ENCODE data around the gene DTNA.
"Not testable (repeated sequence)": the region's sequence is repeated elsewhere in the genome, so short reads cannot be mapped to it uniquely, and the experiment has no call there.

DTNA gene

DNA sequence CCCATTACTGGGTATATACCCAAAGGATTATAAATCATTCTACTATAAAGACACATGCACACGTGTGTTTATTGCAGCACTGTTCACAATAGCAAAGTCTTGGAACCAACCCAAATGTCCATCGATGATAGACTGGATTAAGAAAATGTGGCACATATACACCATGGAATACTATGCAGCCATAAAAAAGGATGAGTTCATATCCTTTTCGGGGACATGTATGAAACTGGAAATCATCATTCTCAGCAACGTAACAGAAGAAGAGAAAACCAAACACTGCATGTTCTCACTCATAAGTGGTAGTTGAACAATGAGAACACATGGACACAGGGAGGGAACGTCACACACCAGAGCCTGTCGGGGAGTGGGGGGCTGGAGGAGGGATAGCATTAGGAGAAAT lies 15.6 kb downstream of the DTNA start:
- DNase-seq (ENCODE audit: low spot score), result not testable (repeated sequence)

- no peak for DNase-seq (ENCODE audit: low spot score)
Observed at GRCh38 chr18:34726286-34727004, 16.3 kb downstream of the DTNA start.

DNA sequence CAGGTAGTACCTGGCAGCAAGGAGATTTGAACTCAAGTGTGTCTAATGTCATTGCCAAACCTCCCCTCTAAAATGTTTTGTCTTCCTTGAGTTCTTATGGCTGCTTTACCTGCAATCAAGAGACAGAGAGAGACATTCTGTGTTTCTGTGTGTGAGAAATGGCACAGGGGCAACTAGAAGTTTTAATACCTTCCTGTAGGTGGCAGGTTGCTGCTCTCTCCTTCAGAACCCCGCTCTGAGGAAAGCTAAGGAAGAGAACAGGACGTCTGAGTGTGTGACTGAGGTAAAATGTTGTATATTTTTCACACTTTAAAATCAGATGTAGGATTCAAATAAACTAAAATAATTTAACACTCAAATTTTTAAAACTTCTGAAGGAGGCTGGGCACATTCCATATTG lies 19.2 kb downstream of the DTNA start:
- peak; percentile 15 for DNase-seq (ENCODE audit: low spot score)

- no peak for DNase-seq (ENCODE audit: low spot score)
Observed at GRCh38 chr18:34729740-34730355, 19.8 kb downstream of the DTNA start.

GRCh38 chr18:34730774-34731173 lies 20.7 kb downstream of the DTNA start:
- no peak for DNase-seq (ENCODE audit: low spot score)

- no peak for DNase-seq (ENCODE audit: low spot score)
Observed at GRCh38 chr18:34734056-34734455, 24.0 kb downstream of the DTNA start.

- DNase-seq (ENCODE audit: low spot score), result not testable (repeated sequence)
Observed at GRCh38 chr18:34734526-34734925, 24.4 kb downstream of the DTNA start.

- DNase-seq (ENCODE audit: low spot score), result no peak
Observed at GRCh38 chr18:34738175-34738894, 28.2 kb downstream of the DTNA start.

DNA sequence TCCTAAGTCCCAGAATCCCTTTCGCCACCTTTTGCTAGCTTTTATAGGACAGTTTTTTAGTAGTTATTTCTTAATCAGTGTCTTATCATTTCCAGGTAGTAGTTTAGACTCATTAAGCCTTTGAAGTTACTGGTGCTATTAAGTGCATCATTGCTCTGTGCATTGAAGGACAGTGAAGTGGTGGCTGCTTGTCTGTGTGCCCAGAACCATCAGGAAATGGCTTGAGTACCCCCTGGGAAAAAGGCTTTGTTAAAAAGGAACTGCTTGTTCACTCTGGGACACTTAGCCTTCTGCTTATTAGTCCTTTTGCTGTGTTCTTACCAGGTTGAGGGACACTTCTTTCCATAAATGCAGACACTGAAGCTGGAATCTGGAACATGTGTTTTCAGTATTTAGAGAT lies 30.0 kb downstream of the DTNA start:
- DNase-seq (ENCODE audit: low spot score), result no peak

DNA sequence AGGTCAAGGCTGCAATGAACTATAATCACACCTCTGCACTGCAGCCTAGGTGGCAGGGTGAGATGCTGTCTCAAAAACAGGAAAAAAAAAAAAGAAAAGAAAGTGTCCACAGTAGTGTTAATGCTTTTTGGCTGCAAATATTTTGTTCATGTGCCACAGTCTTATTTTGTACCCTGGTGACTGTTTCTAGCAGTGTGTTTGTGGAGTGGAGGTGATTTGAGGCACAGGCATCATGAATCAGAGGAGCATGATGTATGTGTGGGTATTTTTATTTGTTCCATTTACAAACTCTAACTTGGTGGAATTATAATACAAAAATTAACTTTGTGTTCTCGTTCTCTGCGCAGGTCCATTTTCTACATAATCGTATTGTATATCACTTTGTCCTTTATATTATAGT lies 30.6 kb downstream of the DTNA start:
- no peak for DNase-seq (ENCODE audit: low spot score)

GRCh38 chr18:34741401-34741800 lies 31.3 kb downstream of the DTNA start:
- no peak for DNase-seq (ENCODE audit: low spot score)

DNA sequence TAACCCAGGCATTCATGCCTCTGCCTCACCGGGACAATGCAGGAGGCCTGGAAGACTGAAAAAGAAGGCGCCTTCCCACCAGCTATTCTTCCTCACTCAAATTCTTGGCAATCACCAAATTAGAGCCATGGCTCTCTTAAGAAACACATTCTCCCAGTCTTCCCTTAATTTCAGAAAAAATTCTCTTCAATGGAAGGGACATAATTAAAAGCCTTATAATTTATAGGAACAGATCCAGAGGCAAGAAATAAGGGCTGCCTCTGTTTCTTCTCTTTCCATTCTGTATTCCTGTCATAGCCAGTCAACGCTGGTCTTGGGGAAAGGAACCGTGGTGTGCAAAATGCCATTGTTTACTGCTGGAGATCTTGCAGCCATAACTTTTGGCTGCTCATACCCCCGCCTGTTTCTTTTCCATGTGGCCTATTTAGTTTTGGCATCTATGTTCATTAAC lies 32.8 kb downstream of the DTNA start:
- DNase-seq (ENCODE audit: low spot score), result no peak

DNA sequence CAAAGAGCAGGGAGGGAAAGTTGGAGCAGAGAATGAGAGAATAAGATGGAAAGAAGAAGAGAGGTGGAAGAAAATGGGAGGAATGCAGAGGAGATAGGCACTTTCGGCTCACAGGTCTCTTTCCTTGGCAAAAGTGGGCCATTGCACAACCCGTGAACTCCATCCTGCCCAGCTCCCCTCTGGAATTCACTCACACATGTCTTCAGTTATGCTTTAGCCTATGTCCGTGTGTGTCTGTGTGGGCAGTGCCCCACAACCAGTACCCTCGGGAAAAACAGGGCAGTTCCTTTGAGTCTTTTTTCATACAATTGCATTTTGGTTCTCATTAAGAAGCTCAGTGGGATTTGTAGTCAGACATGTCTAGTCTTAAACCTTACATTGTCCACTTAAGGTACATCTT lies 34.5 kb downstream of the DTNA start:
- DNase-seq (ENCODE audit: low spot score), result no peak

GRCh38 chr18:34746614-34747013 lies 36.5 kb downstream of the DTNA start:
- no peak for DNase-seq (ENCODE audit: low spot score)

DNA sequence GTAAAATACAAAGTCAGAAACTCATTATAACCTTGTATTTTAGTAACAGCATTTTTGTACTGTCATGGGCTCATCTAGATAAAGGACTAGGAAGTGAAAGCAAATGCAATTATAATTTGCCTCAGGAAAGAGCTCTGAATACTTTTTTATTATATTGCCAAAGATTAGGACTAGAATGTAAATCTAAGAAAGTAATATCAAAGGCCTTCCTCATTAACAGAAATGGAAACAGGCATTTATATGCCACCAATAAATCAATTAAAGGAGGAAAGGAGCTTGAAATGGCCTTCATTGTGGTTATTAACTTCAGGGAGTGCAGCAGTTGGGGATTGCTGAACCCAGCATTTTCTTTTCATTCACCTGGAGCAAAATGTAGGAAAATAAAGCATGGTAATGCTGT lies 39.6 kb downstream of the DTNA start:
- DNase-seq (ENCODE audit: low spot score), result no peak

DNA sequence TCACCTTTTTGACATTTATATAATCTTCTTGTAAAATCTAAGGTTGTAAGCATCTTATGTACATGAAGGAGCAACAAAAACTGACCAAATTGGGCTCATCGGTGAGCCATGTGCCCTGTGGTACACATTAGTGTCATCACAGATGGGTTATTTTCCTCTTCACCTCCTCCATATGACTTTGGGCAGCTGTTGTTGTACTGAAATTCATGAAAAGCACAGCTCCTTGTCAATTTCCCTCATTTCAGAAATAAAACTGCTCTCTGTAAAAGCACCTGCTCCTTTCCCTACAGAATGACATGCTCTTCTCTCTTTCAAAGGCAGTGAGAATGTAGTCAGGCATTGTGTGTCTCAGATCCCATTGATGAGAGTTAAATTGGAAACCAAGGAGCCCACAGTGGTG lies 42.0 kb downstream of the DTNA start:
- no peak for DNase-seq (ENCODE audit: low spot score)

DNA sequence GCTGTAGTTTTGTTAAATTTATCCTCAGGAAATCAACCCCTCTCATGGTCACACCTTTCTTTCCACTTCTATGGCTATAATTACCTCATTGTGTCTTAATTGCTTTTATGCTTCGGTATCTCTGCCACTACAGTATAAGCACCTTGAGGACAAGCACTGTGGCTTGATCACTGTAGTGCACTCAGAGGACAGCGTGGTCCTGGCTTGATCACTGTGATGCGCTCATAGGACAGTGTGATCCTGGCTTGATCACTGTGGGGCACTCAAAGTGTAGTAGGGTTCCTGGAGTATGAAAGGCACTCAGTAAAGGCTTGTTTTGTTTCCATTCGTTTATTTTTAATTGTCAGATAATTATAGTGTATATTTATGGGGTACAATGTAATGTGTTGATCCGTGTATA lies 44.2 kb downstream of the DTNA start:
- no peak for DNase-seq (ENCODE audit: low spot score)

GRCh38 chr18:34757666-34758065 lies 47.6 kb downstream of the DTNA start:
- no peak for DNase-seq (ENCODE audit: low spot score)

DNA sequence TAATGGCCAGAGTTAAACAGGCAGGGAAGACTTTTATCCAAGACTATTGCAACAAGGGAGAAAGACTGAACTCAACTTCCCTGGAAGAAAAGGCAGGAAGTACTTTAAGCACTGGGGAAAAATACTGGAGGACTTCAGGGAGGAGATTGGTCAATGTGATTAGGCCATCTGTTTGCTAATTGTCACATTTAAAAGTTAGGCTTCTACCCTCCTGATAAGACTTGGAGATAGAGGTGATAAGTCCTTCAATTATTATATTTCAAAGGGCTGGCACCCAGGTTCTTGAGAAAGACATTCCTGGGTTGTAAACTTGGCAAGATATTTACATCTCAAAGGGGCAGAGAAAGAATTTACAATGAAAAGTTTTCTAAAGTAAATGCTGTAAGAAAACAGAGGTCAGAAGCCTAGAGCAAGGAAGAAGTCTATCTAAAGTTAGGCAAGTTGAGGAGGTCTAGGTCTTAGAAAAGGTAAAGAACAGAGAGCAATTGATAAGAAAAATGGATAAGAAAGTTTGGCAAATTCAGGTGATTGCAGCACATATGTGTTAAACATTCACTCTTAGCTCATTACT lies 48.4 kb downstream of the DTNA start:
- DNase-seq (ENCODE audit: low spot score), result no peak

DNA sequence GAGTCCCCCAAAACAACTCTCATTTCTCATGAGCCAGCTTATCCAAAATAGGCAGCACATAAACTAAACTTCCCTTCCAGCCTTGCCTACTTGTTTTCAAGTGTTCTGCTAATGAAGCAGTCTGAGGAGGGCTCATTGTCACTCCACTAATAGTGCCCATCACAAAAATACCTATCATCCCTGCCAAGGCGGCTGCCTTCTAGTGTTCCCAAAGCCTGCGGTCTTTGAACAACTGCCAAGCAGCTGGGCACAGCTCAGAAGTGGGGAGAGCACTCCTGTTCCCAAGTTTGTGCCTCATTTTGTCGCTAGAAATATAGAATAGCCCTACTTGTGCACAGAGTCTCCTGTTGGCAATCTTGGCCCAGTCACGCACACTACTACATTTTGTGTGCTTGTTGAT lies 50.3 kb downstream of the DTNA start:
- DNase-seq (ENCODE audit: low spot score), result no peak

GRCh38 chr18:34764451-34764850 lies 54.4 kb downstream of the DTNA start:
- no peak for DNase-seq (ENCODE audit: low spot score)

DNA sequence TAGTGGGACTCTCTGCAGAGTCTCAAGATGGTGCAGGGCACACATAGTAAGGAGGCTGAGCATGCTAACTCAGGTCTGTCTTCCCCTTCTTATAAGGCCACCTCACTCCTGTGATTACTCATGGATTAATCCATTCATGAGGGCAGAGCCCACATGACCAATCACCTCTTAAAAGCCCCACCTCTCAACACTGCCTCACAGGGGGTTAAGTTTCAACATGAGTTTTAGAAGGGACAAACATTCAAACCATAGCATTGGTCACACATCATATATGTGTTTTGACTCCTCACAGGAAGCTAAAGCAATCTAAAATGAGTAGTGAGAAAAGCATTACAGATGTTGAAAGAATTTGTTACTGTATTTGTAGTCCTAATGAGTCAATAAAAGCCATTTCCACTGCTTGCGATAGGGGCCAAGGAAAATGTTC lies 57.5 kb downstream of the DTNA start:
- DNase-seq (ENCODE audit: low spot score), result peak; percentile 72

GRCh38 chr18:34771958-34772357 lies 61.9 kb downstream of the DTNA start:
- no peak for DNase-seq (ENCODE audit: low spot score)

Measured in kidney capillary endothelial cell (primary cell).